ENCODE measurements around the gene U2AF2.
"Not testable (repeated sequence)": the region's sequence is repeated elsewhere in the genome, so short reads cannot be mapped to it uniquely, and the experiment has no call there.

U2AF2 gene

DNA sequence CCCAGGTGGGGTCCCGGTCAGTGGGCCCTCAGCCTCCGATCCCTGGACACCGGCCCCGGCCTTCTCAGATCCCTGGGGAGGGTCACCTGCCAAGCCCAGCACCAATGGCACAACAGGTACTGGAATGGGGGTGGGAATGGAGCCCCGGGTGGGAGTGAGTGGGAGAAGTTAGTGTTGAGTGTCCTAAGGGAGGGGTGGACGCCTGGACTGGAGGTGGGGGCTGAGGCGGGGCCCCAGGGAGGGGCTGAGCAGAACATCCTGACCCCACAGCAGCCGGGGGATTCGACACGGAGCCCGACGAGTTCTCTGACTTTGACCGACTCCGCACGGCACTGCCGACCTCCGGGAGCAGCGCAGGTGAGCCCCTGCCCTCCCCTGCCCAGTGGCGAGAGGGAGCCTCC lies 37.8 kb downstream of the U2AF2 start:
- FAIRE-seq = no peak

DNA sequence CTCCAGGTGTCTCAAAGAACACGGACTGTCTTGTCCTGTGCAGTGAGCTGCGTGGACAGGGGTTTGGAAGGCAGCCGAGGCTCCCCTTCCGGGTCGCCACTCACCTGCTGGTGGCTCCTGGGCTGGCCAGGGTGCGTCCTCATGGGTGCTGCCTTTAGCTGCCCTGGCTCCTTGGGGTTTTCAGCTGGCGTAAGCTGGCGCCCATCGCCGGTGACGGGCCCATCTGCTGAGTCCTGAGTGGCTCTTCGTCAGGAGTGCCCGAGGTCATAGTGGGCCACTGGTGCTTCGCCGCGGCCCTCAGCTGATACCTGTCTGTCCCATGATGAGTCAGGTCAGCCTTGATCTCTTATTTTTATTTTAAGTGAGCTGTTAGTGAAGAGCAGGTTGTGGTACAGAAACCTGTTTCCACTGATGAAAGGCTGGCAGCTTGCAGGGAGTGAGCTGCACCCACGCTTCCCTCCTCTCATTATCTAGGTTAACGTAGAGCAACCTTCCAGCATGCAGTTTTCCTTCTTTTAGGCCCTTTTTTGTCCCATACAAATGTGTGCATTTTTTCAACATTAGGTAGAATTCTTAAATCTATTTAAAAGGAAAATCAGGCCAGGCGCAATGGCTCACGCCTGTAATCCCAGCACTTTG lies 38.6 kb downstream of the U2AF2 start:
- no peak for FAIRE-seq

DNA sequence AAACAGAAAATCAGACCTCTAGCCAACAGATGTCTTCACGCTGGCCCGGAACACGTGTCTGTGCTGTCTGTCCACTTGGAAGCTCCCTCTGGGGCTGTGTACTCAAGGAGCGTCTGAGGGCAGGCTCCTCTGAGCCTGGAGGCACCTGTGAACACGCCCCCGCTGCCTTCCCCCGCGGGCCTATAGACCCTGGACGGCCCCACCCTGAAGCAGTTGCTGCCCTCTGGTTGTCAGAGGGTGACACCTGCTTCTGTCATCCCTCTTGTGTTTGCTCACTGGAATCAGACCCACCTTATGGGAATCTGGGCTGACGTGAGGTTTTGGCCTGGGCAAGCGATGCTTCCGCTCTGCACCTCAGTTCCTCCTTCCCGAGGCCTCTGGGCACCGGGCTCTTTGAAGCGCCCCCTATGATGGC lies 39.4 kb downstream of the U2AF2 start:
- no peak for FAIRE-seq

DNA sequence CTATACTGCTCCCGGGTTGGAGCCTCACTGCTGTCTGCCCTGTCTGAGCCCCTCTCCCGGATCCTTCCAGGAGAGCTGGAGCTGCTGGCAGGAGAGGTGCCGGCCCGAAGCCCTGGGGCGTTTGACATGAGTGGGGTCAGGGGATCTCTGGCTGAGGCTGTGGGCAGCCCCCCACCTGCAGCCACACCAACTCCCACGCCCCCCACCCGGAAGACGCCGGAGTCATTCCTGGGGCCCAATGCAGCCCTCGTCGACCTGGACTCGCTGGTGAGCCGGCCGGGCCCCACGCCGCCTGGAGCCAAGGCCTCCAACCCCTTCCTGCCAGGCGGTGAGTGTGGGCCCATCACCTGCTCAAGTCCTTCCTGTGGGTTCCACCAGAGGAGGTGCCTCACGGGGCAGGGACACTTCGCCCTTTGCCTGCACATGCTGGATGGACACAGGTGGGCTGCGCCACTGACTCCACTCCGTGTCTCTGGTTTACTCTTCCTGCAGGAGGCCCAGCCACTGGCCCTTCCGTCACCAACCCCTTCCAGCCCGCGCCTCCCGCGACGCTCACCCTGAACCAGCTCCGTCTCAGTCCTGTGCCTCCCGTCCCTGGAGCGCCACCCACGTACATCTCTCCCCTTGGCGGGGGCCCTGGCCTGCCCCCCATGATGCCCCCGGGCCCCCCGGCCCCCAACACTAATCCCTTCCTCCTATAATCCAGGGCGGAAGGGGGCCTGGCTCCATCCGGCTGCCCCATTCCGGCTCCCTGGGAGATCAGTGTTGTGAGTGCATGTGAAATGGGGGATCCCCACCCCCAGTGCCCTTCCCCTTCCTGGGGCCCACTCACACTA lies 40.0 kb downstream of the U2AF2 start:
- FAIRE-seq = no peak

DNA sequence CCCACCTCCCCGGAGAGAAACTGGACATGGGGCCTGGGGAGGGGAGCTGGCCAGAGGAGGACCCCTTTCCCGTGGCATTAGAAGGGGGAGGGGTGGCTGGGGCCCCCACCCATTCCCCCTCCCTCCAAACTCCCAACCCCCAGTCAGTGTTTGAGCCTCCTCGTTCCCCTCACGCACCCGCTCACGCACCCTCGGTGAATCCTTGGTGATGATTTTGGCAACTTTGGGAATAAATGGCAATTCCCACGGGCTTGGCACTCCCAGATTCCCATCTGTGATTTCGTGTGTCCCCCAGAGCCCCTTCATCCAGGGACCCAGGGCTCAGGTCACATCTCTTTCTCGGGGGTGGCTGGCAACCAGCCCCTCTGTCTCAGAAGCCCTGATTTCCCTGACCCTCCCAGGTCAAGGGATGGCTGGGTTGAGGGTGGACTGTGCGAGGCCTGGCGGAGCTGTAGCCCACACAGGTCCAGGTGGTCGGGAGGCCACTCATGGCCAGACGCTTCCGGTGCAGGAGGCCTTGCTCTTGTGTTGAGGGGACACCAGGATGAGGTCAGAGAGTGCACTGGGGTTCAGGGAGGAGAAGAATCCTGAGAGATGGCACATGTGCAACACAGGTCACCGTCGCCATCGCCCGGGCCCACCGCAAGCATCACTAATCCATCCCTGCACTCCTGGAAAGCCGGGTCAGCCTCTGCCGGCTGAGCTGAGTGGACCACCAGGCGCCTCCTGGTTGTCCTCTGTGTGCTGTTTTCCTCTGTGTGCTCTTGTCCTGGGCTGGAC lies 40.9 kb downstream of the U2AF2 start:
- no peak for FAIRE-seq

DNA sequence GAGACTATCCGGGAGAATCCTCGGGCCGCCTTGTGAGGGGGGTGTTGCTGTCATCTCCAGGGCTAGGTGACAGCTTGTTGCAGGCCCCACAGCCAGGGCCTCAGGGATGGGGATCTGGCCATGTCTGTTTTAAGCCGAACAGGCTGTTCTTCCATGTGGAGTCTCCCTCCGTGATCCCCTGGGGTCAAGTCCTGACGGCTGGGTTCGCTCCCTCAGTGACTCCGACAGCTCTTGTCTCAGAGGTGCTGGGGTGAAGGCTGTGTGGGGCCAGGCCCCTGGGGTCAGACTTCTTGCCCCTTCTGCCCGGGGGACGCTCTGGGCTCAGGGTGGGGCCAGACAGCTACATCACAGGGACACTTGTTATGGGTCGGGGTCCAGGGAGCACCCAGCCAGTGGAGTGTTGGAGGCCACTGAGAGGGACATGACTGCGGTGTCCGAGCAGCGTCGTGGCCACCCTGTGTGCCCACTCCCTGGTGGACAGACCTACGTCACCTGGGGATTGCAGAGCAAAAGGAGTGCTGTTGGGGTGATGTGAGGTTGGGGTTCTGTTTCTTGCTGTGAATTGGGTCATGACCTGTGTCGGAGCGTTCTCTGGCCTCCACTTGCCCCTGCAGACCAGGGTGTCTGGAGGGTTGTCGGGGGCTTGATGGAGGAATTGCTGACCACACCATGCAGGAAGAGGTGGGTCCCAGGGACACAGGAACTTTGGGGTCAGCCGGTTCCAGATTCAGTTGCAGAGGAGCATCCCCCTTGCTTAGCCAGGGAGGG lies 41.6 kb downstream of the U2AF2 start:
- no peak for FAIRE-seq

DNA sequence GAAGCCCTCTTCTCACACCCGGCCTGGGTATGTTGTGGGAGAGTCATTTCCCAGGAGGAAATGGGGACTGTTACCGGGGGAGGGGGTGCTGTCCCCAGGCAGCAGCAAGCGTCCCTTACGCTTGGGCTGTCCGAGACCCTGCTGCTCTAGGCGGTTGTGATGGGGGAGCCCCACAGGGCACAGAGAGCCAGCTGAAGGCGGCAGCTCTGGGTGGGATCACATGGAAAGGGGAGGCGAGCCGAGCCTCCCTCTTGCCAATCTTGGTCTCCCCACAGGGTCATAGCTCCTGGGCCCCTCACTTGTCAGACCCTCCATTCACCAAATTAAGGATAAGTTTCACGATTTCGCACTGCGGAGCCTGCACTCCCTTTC lies 42.2 kb downstream of the U2AF2 start:
- no peak for FAIRE-seq

DNA sequence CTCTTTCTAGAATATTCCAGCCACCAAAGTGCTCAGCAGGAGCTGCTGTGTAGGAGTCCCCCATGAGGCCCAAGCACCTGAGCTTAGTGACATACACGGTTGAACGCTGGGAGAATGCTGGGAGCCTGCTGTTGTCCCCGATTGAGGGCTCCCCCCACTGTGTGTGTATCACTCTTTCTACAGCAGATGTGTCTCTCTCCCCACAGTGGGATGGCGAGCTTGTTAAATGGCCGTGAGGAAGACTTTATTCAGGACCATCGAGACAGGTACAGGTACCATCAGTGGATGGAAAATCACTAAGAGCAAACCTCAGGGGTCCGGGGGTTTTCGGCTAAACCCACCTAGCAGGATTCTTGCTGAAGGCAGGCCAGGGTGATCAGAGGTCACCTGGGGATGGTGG lies 42.9 kb downstream of the U2AF2 start:
- no peak for FAIRE-seq

DNA sequence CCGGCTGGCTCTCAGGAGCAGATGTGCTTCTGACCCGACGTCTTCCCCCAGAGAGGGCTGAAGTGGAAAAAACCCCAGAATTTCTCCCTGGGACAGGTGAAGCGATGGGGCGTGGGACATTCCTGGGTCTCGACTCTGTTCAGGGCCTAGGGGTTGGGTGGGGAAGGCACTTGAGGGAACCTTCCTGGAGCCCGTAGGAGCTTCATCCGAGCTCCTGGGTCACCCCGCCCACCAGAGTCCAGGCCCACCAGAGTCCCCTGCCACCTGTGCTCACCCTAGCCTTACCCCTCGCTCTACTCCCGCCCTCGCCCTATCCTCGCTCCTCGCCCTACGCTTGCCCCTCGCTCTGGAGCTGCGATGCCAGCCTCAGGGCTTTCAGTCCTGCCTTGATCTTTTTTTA lies 43.4 kb downstream of the U2AF2 start:
- FAIRE-seq = no peak

DNA sequence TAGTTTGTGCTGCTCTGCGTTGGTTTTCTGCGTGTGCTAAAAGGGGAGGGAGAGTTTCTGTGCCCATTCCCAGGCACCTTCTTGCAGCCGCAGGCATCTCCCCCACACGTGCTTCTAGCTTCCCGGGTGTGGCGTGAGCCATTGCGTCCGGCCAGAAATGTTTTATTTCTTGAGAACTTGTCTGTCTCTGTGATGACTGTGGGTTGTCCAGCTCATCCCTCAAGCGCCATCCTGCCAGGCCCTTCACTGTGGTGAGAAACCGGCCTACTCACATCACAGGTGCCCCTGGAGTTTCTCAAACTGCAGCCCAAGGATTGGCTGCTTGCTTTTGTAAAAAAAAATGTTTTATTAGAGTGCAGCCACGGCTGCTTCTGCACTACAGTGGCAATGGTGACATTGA lies 44.4 kb downstream of the U2AF2 start:
- FAIRE-seq = no peak

DNA sequence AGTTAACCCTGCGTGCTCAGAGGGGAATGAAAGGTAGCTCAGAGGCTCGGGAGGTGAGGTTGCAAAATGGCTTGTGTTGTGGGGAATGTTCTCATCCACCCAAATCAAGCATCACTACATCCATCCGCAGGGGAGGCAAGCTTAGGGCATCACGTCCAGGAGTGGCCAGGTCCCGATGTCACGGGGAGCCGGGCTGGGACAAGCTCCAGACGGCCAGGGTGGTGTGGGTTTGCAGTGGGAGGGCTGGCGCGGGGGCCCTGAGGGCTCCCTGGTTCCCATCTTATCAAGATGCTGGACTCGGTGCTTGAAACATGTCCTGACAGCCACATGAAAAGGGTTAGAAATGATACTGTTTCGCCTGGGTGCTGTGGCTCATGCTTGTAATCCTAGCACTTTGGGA lies 46.0 kb downstream of the U2AF2 start:
- FAIRE-seq = no peak

DNA sequence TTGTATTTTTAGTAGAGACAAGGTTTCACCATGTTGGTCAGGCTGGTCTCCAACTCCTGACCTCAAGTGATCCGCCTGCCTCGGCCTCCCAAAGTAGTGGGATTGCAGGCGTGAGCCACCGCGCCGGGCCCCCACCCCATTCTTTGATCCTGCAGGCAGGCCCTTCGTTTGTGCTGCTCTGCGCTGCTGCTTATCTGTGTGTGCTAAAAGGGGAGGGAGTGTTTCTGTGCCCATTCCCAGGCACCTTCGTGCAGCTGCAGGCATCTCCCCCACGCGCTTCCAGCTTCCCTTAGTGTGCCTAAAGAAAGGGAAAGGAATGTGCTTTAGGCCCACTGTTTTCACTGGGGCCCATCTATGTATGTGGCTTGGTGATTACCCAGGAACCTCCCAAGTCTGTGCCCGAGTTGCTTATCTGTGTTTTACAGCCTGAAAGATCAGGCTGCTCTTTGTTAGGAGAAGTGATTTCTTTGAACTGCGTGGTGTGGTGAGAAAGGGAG lies 47.3 kb downstream of the U2AF2 start:
- FAIRE-seq = no peak

DNA sequence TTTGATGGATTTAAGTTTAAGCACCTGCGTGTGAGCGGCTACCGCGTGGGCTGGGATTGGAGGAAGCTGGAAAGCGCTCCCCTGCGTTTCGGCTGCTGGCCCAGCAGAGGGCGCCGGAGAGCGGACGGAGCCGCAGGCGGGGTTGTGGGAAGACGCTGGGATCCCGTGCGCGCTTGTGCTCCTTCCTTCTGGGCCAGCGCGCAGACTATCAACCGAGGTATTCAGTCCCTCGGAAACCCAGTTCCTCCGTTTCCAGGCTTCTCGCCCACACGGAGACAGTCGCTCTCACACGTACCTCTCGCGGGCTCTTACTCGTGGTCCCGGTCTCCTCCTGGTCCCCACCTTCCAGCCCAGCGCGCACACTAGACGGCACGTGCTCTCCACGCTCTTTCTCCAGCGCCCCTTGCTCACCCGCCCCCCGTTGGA lies 49.0 kb downstream of the U2AF2 start:
- FAIRE-seq = no peak

DNA sequence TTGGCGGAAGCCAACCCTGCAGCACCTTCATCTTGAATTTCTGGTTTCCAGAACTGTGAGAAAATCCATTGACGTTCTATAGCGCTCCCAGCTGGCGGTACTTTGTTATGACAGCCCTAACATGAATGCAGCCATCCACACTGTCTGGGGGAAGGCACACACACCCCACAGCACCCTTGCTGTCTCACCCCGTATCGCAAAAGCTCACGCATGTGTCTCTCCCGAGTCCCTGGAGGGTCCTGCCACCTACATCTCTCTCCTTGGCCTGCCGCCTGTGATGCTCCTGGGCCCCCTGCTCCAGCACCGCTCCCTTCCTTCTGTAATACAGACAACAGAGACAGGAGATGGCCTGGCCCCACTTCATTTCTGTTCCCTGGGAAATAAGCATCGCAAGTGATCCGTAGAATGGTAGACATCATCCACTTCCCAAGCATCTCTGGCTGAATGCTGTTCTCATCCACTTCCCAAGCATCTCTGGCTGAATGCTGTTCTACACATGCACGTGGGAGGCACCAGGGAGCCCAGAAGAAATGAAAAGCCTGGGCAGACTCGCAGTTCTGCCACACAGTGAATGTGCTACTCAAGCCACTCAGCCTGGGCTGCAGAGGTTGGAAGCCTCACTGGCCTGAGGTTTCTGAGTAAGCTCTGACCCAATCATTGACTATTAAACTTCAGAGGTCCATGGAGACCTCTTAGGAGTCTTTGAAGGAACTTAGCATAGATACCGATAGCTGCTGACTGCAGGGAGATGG lies 49.8 kb downstream of the U2AF2 start:
- FAIRE-seq = no peak

DNA sequence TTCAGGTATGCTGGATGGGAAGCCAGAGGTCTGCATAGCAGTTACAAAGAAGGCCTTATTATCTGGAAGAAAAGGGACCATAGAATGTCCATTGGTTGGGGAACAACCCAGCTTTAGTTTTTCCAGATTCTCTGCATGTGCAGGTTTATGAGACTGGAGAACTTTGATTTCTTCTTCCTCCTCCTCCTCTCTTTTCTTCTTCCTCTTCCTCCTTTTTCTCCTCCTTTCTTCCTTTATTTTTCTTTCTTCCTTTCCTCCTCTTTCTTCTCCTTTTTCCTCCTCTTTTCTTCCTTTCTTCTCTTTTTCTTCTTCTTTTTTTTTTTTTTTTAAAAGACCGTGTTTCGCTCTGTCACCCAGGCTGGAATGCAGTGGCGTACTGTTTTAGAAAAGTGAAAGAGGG lies 51.1 kb downstream of the U2AF2 start:
- FAIRE-seq = no peak

DNA sequence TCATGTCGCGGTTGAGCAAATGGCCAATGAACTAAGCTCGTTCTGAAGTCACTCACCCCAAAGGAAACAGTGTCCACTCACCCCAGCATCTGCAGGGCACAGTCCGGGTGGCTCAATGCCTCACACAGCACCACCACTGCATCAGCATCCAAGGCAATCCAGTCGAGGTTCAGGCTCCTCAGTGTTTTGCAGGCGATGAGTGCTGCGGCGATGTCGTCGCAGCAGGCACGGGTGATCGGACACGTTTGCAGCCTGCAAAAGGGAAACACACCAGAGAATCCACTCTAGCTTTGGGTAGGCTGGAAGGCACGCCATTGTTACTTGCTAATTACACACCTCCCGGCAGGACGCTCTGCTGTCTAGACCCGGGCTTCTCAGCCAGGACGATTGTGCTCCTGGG lies 56.9 kb downstream of the U2AF2 start:
- FAIRE-seq = no peak

DNA sequence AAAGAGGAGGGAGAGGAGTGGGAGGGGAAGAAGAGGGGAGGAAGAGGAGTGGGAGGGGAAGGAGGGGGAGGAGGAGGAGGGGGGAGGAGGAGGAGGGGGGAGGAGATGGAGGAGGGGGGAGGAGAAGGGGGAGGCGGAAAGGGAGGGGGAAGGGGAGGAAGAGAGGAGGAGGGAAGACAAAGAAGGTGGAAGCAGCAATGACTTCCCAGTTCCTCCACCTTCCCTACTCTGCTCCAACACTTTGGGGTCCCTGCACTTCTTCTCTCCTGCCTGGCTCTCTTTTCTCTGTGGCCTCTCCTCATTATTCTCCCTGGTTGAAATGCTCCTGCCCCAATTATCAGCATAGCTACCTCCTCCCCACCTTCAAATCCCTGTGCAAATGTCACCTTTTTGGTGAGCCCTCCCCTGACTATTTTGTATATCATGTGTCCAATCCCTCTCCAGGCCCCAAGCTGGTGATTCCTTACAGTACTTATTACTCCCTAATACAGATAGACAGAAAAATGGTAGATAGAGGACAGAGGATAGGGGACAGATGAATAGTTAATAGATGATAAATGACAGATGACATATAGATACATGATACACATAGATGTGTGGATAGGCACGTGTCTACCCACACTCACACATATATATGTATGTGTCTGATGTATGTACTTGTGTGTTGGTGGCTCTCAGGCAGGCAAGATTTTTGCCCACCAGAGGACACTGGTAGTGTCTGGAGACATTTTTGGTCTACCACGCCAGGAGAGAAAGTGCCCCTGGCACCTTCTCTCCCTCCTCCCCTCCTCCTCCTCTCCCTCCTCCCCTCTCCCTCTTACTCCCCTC lies 58.2 kb downstream of the U2AF2 start:
- FAIRE-seq = no peak

DNA sequence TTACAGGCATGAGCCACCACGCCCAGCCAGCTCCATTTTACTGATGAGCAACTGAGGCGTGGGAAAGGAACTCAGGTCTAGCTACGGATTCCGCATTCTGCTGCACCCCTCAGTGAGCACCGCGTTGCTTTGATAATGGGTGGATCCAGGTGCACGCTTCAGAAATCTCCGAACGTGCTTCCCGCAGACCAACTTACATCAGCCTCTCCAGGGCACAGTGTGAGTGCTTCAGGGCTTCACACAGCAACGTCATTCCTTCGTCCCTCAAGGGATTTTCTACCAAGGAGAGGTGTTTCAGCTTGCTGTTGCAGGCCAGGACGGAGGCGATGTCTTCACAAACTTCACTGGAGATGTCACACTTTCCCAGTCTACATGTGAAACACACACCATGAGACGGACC lies 61.7 kb downstream of the U2AF2 start:
- no peak for FAIRE-seq

DNA sequence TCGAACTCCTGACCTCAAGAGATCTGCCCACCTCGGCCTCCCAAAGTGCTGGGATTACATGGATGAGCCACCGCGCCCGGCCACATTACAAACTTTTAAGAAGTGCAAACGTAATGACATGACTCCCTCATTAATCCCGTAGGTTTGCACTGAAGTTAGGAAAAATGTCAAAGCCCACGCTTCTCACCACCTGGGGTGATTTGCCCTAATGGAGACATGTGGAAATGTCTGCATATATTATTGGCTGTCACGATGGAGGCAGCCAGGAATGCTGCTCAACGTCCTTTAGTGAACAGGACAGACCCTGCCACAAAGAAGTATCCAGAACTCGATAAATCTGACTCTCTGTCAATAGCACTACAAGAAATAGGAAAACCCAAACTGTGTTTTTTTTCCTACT lies 62.4 kb downstream of the U2AF2 start:
- FAIRE-seq = no peak

DNA sequence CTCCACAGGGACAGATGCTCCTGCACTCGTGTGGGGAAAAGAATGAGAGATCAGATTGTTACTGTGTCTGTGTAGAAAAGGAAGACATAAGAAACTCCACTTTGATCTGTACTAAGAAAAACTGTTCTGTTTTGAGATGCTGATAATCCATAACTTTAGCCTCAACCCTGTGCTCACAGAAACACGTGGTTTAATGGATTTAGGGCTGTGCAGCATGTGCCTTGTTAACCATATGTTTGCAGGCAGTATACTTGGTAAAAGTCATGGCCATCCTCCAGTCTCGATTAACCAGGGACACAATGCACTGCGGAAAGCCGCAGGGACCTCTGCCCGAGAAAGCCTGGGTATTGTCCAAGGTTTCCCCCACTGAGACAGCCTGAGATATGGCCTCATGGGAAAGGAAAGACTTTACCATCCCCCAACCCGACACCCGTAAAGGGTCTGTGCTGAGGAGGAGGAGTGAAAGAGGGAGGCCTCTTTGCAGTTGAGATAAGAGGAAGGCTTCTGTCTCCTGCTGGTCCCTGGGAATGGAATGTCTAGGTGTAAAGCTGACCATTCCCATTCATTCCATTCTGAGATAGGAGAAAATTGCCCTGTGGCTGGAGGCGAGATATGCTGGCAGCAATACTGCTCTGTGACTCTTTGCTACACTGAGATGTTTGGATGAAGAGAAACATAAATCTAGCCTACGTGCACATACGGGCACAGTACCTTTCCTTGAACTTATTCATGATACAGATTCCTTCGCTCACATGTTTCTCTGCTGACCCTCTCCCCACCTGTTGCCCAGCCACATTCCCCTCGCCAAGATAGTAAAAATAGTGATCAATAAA lies 63.3 kb downstream of the U2AF2 start:
- FAIRE-seq = not testable (repeated sequence)

Data from endometrium (tissue), 2 donors.